ENCODE data around the gene DTNA. TPM values are rescaled to one million over a fixed set of nuclear protein-coding genes. Genes with fewer than 3 reads are reported as not detected.

Gene DTNA
- total and polyA plus RNA-seq, 2 of the 8 experiments (the other 6 are each of a cell fraction or from before 2014, with no cell fraction given), result 30.2 to 32.7 TPM

DNA sequence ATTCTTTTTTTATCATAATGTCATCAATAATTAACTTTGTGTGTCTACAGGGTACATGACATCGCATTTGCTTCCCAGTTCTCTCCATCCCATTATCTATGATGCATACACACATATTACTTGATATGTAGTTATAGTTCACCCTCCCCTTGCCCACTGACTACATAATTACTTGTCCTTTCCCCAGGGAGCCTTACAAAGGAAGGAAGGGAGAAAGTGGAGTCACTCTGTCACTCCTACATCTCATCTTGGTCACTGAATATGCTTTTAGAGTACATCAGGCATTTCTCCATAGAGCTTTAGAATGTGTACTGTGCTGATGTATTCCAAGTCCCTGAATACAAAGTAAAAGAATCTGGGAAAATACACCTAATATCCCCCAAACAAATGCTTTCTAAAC, 6.0 kb upstream of the DTNA start:
- no peak overlapping the region for H3K27ac ChIP-seq (ENCODE audit: low read depth, low read length)
- no peak overlapping the region for H3K4me2 ChIP-seq (ENCODE audit: insufficient read depth in 1 of 2, low read depth in 2 of 2, low read length in 2 of 2)
- no peak overlapping the region for H4K91ac ChIP-seq (replicated peaks; ENCODE audit: insufficient read length, low read length)
- no peak overlapping the region for H2AFZ ChIP-seq (ENCODE audit: low read length)
- no peaks in the 10 kb centered on the region for H4K20me1 ChIP-seq (replicated peaks in 1 of 2; ENCODE audit: control insufficient read depth in 1 of 2, insufficient read depth in 2 of 2, low read length in 2 of 2)
- H3K23me2 ChIP-seq (ENCODE audit: low read depth, low read length), result no peaks in the 10 kb centered on the region
- H3K9ac ChIP-seq (replicated peaks in 1 of 4; ENCODE audit: extremely low read depth in 1 of 4, low read depth in 3 of 4, low read length in 3 of 4), result no peak overlapping the region
- H3K14ac ChIP-seq (ENCODE audit: insufficient read length), result no peak overlapping the region
- H3K27me3 ChIP-seq (replicated peaks in 1 of 4; ENCODE audit: control insufficient read depth in 3 of 4, extremely low read depth in 1 of 4, insufficient read depth in 3 of 4, low read length in 3 of 4), result no peaks in the 10 kb centered on the region
- ChIA-PET POLR2A (ENCODE audit: partially characterized antibody) (no interaction called here), CTCF (ENCODE audit: partially characterized antibody) (interaction anchor here (1.1 to 1.7 kb wide), 2 partner anchors 42 to 58 kb away, joined by 3 to 5 read pairs; no protein-coding TSS in a partner anchor)
- H2BK15ac ChIP-seq (ENCODE audit: low read length), result no peak overlapping the region
- DNase-seq (ENCODE audit: low read depth in 1 of 2, low spot score in 2 of 2) (no peak), FAIRE-seq (no peak)
- no peaks in the 10 kb centered on the region; the same call in 1 of the 2 replicates for H3K79me1 ChIP-seq (ENCODE audit: low read depth, low read length)
- H2BK20ac ChIP-seq (ENCODE audit: low read length), result no peak overlapping the region
- no peak overlapping the region for H3K18ac ChIP-seq (ENCODE audit: extremely low read depth, low read length)
- H2AK5ac ChIP-seq (ENCODE audit: low read depth, low read length), result no peak overlapping the region
- WGBS, 2 experiments (ENCODE audit: extremely low coverage in 1 of 2, insufficient coverage in 1 of 2, insufficient read length in 1 of 2, insufficient replicate concordance in 2 of 2, low coverage in 1 of 2, low lambda C conversion rate in 2 of 2, missing lambda C conversion rate in 1 of 2), result 100% methylated on average over 1 of the region's 1 CpG; no CpG with 5 or more reads in 1 of the 2 experiments
- no peak overlapping the region for H2BK12ac ChIP-seq (ENCODE audit: low read depth, low read length)
- no peak overlapping the region for H3K4me3 ChIP-seq (ENCODE audit: extremely low read depth in 1 of 4, insufficient read depth in 2 of 4, low read depth in 3 of 4, low read length in 4 of 4)
- no peak overlapping the region for H3K56ac ChIP-seq (replicated peaks; ENCODE audit: insufficient read length, low read depth, low read length)
- no peaks in the 10 kb centered on the region for H3K9me3 ChIP-seq (ENCODE audit: insufficient read depth in 2 of 2, low read depth in 1 of 2, low read length in 1 of 2)
- H3K23ac ChIP-seq (ENCODE audit: insufficient read length), result no peak overlapping the region
- no peak overlapping the region for H3K4ac ChIP-seq (replicated peaks; ENCODE audit: insufficient read length, low read depth, low read length)
- no peak overlapping the region for H2BK120ac ChIP-seq (replicated peaks; ENCODE audit: low read depth, low read length)
- H3K79me2 ChIP-seq (ENCODE audit: control insufficient read depth in 1 of 2, insufficient read depth in 2 of 2, low read length in 2 of 2), result no peaks in the 10 kb centered on the region
- no peak overlapping the region for H2BK5ac ChIP-seq (ENCODE audit: low read depth, low read length)
- H3K36me3 ChIP-seq (ENCODE audit: control insufficient read depth in 2 of 4, insufficient read depth in 4 of 4, low read length in 3 of 4), result no peaks in the 10 kb centered on the region
- TF ChIP-seq KDM1A (IDR thresholded peaks at IDR 0.05; ENCODE audit: borderline replicate concordance, low read length), result no peak
- no peak for TF ChIP-seq PHF8 (conservative IDR thresholded peaks at IDR 0.05; ENCODE audit: low read depth, low read length)
- TF ChIP-seq SRF (IDR thresholded peaks at IDR 0.05; ENCODE audit: low read depth, low read length), result no peak
- H4K8ac ChIP-seq (ENCODE audit: extremely low read depth, insufficient read depth, low read length), result no peak overlapping the region
- H3K4me1 ChIP-seq (replicated peaks in 1 of 4; ENCODE audit: control insufficient read depth in 3 of 4, insufficient read depth in 4 of 4, low read length in 3 of 4), result peaks cover 0 to 12% (median 0%) of the 10 kb centered on the region in 4 experiments; a peak in 2 of 7 replicates
- H4K5ac ChIP-seq (ENCODE audit: insufficient read length, low read depth, low read length), result no peak overlapping the region
